ENCODE results near the gene DPP9.
"Not testable (repeated sequence)": the region's sequence is repeated elsewhere in the genome, so short reads cannot be mapped to it uniquely, and the experiment has no call there.

The DPP9 gene

DNA sequence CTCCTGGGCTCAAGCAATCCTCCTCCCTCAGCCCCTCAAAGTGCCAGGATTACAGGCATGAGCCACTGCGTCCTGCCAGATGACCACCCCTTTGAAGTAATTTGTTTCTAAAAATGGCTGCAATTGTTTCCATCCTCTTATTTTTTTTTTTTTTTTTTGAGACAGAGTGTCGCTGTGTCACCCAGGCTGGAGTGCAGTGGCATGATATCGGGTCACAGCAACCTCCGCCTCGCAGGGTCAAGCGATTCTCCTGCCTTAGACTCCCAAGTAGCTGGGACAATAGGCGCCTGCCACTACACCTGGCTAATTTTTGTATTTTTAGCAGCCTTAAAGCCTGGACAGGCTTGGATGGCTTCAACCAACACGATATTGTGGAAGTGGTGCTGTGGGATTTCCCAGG is 22.3 kb upstream of the DPP9 start:
- Histone ChIP-seq H3K27ac (no peak overlapping the region), H3K36me3 (no peaks in the 10 kb centered on the region), H3K4me3 (no peak overlapping the region), H3K9ac (no peak overlapping the region), H3K4me2 (peak overlapping the region in 10 of 11 experiments; percentile 15 to 96 (median 58); a peak in 16 of 22 replicates), H3K9me3 (replicated peaks in 1 of 11) (peaks cover 0 to 5% (median 0%) of the 10 kb centered on the region in 11 experiments; a peak in 1 of 22 replicates), H4K20me1 (no peaks in the 10 kb centered on the region), H3K4me1 (peaks cover 53 to 81% (median 70%) of the 10 kb centered on the region in 10 experiments), H3K27me3 (no peaks in the 10 kb centered on the region)
- TF ChIP-seq Cebpa-rat (IDR thresholded peaks at IDR 0.05) = no peak

DNA sequence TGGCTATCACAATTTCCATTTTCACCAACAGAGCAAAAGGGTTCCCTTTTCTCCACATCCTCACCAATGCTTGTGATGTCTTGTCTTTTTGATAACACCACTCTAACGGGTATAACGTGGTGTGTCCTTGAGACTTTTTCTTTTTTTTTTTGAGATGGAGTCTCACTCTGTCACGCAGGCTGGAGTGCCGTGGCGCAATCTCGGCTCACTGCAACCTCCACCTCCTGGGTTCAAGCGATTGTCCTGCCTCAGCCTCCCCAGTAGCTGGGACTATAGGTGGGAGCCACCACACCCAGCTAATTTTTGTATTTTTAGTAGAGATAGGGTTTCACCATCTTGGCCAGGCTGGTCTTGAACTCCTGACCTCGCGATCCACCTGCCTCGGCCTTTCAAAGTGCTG is 21.5 kb upstream of the DPP9 start:
- peaks cover 53 to 79% (median 69%) of the 10 kb centered on the region in 10 experiments for H3K4me1 ChIP-seq
- H3K36me3 ChIP-seq; H3K27me3 ChIP-seq; H3K9me3 ChIP-seq (replicated peaks in 1 of 11); H3K27ac ChIP-seq; H3K9ac ChIP-seq; H3K4me3 ChIP-seq; H4K20me1 ChIP-seq: not testable (repeated sequence)
- peak overlapping the region in 10 of 11 experiments; percentile 8 to 74 (median 38); a peak in 13 of 22 replicates for H3K4me2 ChIP-seq

GRCh38 chr19:4744451-4745174 is 21.0 kb upstream of the DPP9 start:
- no peaks in the 10 kb centered on the region for H3K27me3 ChIP-seq
- H3K9me3 ChIP-seq (replicated peaks in 1 of 11) = peaks cover 0 to 5% (median 0%) of the 10 kb centered on the region in 11 experiments; a peak in 1 of 22 replicates
- no peak overlapping the region for H3K9ac ChIP-seq
- no peak overlapping the region for H3K4me3 ChIP-seq
- TF ChIP-seq Cebpa-rat (IDR thresholded peaks at IDR 0.05) = no peak
- peaks cover 53 to 73% (median 66%) of the 10 kb centered on the region in 10 experiments for H3K4me1 ChIP-seq
- H3K27ac ChIP-seq = no peak overlapping the region
- H3K4me2 ChIP-seq = peak overlapping the region; percentile 8 to 74 (median 40); a peak in 17 of 22 replicates
- H3K36me3 ChIP-seq = no peaks in the 10 kb centered on the region
- H4K20me1 ChIP-seq = no peaks in the 10 kb centered on the region

DNA sequence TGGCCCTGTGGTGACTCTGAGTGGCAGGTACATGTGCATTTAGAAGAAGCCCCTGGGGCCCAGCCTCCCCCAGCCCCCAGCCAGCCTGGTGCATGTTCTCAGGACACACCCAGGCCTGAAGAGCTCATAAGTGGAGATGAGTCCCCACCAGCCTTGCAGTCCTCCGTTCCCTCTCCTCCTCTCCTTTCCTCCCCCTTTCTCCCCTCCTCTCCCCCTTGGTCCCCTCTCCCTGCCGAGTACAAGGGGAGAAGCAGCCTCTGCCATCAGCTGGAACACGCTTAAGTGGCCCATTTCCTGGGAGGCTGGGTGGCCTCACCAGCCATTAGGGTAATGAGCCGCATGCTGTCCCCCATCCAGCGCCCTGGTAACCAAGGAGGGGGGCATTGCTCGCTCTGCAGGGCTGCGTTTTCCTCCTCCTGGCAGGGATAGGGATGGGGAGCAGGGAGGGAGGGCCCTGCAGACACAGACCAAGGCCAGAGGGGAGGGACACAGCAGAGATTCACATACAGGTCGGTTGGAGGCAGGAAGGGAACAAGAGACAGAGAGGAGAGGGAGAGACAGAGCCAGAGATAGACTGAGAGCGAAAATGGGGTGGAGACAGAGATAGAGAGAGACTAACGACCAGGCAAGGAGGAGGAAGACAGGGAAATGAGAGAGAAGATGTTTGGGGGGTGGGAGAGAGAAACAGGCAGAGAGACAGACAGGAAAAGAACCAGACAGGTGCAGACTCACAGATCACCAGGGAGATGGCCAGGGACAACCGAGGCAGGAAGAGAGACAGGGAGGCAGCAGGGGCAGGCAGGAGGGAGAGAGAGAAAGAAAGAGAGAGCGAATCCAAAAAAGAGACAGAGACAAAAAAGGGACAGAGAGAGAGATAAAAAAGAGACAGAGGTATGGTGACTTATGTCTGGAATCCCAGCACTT is 19.3 kb upstream of the DPP9 start:
- H3K4me2 ChIP-seq = peak overlapping the region in 9 of 11 experiments; percentile 7 to 61 (median 34); a peak in 15 of 22 replicates
- peaks cover 47 to 73% (median 59%) of the 10 kb centered on the region in 10 experiments for H3K4me1 ChIP-seq
- 0 out of 22 replicates have a peak overlapping the region, but pooled peaks of 1 of the 11 experiments have one; percentile 9 for H3K9ac ChIP-seq
- H3K9me3 ChIP-seq (replicated peaks in 1 of 11) = no peaks in the 10 kb centered on the region
- no peak overlapping the region for H3K27ac ChIP-seq
- no peaks in the 10 kb centered on the region for H3K36me3 ChIP-seq
- no peaks in the 10 kb centered on the region for H3K27me3 ChIP-seq
- no peak overlapping the region for H3K4me3 ChIP-seq
- no peaks in the 10 kb centered on the region for H4K20me1 ChIP-seq
- TF ChIP-seq Cebpa-rat (IDR thresholded peaks at IDR 0.05) = no peak

- Histone ChIP-seq H3K9me3 (replicated peaks in 1 of 11) (no peaks in the 10 kb centered on the region), H3K27me3 (no peaks in the 10 kb centered on the region), H3K4me1 (peaks cover 22 to 57% (median 38%) of the 10 kb centered on the region in 10 experiments), H4K20me1 (no peaks in the 10 kb centered on the region), H3K36me3 (no peaks in the 10 kb centered on the region), H3K9ac (no peak overlapping the region), H3K27ac (no peak overlapping the region), H3K4me2 (no peak overlapping the region), H3K4me3 (no peak overlapping the region)
- TF ChIP-seq Cebpa-rat (IDR thresholded peaks at IDR 0.05) = no peak
These were observed 16.4 kb upstream of the DPP9 start for GRCh38 chr19:4740092-4740491.

DNA sequence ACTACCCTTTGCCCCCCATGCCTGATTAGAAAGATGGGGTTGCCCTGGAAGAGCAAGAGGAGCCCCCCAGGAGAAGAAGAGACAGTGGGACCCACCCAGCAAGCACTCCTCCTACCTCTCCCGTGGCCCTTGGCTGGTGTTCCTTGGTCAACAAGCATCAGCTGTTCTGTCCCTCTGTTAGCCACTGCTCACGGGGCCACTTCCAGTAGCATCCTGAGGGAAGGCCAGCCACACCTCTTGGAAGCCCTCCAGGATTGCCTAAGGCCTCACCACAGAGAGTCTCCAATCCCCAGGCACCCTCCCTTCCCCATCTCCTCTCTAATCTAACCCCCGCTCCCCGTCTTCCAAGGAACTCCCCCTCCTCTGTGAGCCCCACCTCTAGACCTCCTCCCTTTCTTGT is 15.1 kb upstream of the DPP9 start:
- H3K4me3 ChIP-seq = no peak overlapping the region
- H3K4me2 ChIP-seq = peak overlapping the region in 9 of 11 experiments; percentile 2 to 60 (median 48); a peak in 17 of 22 replicates
- no peaks in the 10 kb centered on the region for H3K9me3 ChIP-seq (replicated peaks in 1 of 11)
- H3K4me1 ChIP-seq = peaks cover 12 to 48% (median 31%) of the 10 kb centered on the region in 10 experiments; a peak in 19 of 20 replicates
- H4K20me1 ChIP-seq = no peaks in the 10 kb centered on the region
- no peaks in the 10 kb centered on the region for H3K36me3 ChIP-seq
- no peak for TF ChIP-seq Cebpa-rat (IDR thresholded peaks at IDR 0.05)
- no peak overlapping the region for H3K27ac ChIP-seq
- no peaks in the 10 kb centered on the region for H3K27me3 ChIP-seq
- no peak overlapping the region for H3K9ac ChIP-seq

GRCh38 chr19:4737955-4738600 is 14.4 kb upstream of the DPP9 start:
- peaks cover 7 to 44% (median 26%) of the 10 kb centered on the region in 10 experiments; a peak in 19 of 20 replicates for H3K4me1 ChIP-seq
- H3K27ac ChIP-seq = no peak overlapping the region
- H3K36me3 ChIP-seq = no peaks in the 10 kb centered on the region
- no peak for TF ChIP-seq Cebpa-rat (IDR thresholded peaks at IDR 0.05)
- H3K4me2 ChIP-seq = peak overlapping the region in 9 of 11 experiments; percentile 2 to 60 (median 48); a peak in 16 of 22 replicates
- H4K20me1 ChIP-seq = no peaks in the 10 kb centered on the region
- H3K27me3 ChIP-seq = no peaks in the 10 kb centered on the region
- H3K4me3 ChIP-seq = no peak overlapping the region
- no peaks in the 10 kb centered on the region for H3K9me3 ChIP-seq (replicated peaks in 1 of 11)
- no peak overlapping the region; a peak in 1 of 22 replicates for H3K9ac ChIP-seq

GRCh38 chr19:4733755-4734345 is 10.2 kb upstream of the DPP9 start:
- TF ChIP-seq Cebpa-rat (IDR thresholded peaks at IDR 0.05) = no peak
- H3K4me1 ChIP-seq = peaks cover 0 to 26% (median 14%) of the 10 kb centered on the region in 10 experiments; a peak in 16 of 20 replicates
- H3K9me3 ChIP-seq (replicated peaks in 1 of 11) = no peaks in the 10 kb centered on the region
- no peak overlapping the region for H3K4me2 ChIP-seq
- no peaks in the 10 kb centered on the region for H3K27me3 ChIP-seq
- no peak overlapping the region for H3K27ac ChIP-seq
- H4K20me1 ChIP-seq = no peaks in the 10 kb centered on the region
- H3K9ac ChIP-seq = no peak overlapping the region
- no peak overlapping the region for H3K4me3 ChIP-seq
- no peaks in the 10 kb centered on the region for H3K36me3 ChIP-seq

Data from BLaER1 treated with 17β-estradiol and CSF1 and Interleukin-3, amounts not matched to agents 10 nM and 100 nM (cell line).